Vagina (tissue), 2 donors: Measurements from ENCODE around the gene MSANTD1.

Source experiments
- CTCF ChIP-seq, 3 experiments: fragments of 450-650 bp in 2 of 3; fragments of 200-600 bp in 1 of 3; sonication (generic) in 1 of 3; IDR thresholded peaks; one replicate each; pipeline ENCODE4 v1.5.1; 2017 to 2019; ENCODE audit warnings: antibody characterized with exemption in 3 of 3, mild to moderate bottlenecking in 2 of 3, moderate library complexity in 2 of 3
- POLR2A ChIP-seq, 2 donors: fragments of 450-650 bp; IDR thresholded peaks; one replicate each; pipeline ENCODE4 v1.6.1; 2017; ENCODE audit warnings: antibody characterized with exemption in 2 of 2, mild to moderate bottlenecking in 2 of 2, moderate library complexity in 2 of 2
- POLR2AphosphoS5 ChIP-seq, 2 donors: sonication (generic); formaldehyde crosslinking; IDR thresholded peaks; one replicate each; pipeline ENCODE4 v1.9.0; 2017; ENCODE audit warnings: antibody characterized with exemption in 2 of 2, mild to moderate bottlenecking in 2 of 2, low read depth in 1 of 2; ENCODE audit not compliant: insufficient read depth in 1 of 2

DNA sequence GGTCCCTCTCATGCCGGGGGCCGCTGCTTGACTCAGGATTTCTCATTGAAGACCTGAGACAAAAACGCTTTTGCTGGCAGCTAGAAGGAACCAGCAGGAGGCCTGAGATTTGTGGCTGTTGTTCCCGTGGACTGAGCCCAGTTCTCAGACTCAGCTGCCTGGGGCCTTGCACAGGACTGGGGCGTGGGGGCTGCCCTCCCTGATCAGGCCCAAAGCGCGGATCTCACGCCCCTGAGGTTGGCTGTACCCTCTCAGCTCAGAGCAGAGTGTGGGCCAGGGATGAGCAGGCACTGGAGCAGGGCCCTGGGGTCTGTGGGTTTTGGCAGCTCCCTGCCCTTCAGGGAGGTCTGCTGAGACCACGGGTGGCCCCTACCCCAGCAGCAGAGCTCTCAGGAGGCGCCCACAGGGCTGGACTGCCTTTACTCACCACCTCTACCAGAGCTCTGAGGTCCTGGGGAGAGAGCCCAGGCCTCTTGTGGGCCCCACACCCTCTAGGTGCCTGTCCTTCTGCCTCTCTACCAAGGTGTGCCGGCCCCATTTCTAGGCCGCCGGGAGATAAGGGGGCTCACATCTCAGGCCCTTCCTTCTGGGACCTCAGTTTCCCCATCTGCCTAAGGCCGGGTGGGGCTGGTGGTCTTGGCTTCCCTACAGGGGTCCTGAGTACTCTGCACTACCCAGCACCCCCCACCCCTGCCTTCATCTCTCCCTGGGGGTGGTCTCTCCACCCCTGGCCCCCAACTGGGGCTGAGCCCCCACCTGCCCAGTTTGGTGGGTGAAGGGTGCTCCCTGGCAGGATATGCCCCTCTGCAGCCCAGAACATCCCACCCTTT, 5.6 kb downstream of the MSANTD1 start:
- TF ChIP-seq POLR2AphosphoS5 (IDR thresholded peaks at IDR 0.05; ENCODE audit: insufficient read depth in 1 of 2, low read depth in 1 of 2) (no peak), POLR2A (IDR thresholded peaks at IDR 0.05) (no peak), CTCF (IDR thresholded peaks at IDR 0.05) (no peak)
